Measurements from ENCODE around the gene AMBP. TPM values are rescaled to one million over a fixed set of nuclear protein-coding genes. Genes with fewer than 3 reads are reported as not detected.
A peak's percentile ranks its signal among the peaks of the same experiment; 100 is the strongest.

The AMBP gene
- total RNA-seq, 5 donors from 2014 or later (not counting 1 experiment from before 2014, with no cell fraction given) = 2.2 to 3.3 (median 3.0) TPM; not detected in 2

- Histone ChIP-seq H3K4me3 (ENCODE audit: control insufficient read depth in 1 of 2, extremely low read depth in 1 of 2, low read length in 1 of 2) (no peak overlapping the region), H3K4me1 (ENCODE audit: control insufficient read depth in 1 of 2, extremely low read depth in 1 of 2, insufficient read depth in 2 of 2, low read length in 2 of 2) (no peaks in the 10 kb centered on the region), H3K27ac (ENCODE audit: low read length) (no peak overlapping the region), H3K36me3 (ENCODE audit: control insufficient read depth in 2 of 2, extremely low read depth in 1 of 2, insufficient read depth in 1 of 2, low read length in 1 of 2) (no peaks in the 10 kb centered on the region), H3K27me3 (replicated peaks in 1 of 2; ENCODE audit: control insufficient read depth in 2 of 2, extremely low read depth in 1 of 2, insufficient read depth in 2 of 2, low read length in 1 of 2) (no peaks in the 10 kb centered on the region), H3K9me3 (no peaks in the 10 kb centered on the region)
- Mint-ChIP-seq H3K4me3 (no peak overlapping the region), H3K36me3 (no peaks in the 10 kb centered on the region), H3K27me3 (peaks cover 0 to 2% of the 10 kb centered on the region in 2 donors), H3K4me1 (peaks cover 0 to 4% (median 0%) of the 10 kb centered on the region in 3 donors), H3K27ac (no peak overlapping the region), H3K9me3 (no peaks in the 10 kb centered on the region)
- ChIA-PET POLR2A (no interaction called here), CTCF (interaction anchor here in 1 of 2 donors (0.6 kb wide), 1 partner anchor 825 kb away, joined by 3 read pairs; no protein-coding TSS in a partner anchor)
- ATAC-seq (replicated peaks in 1 of 4) (no peak), DNase-seq (peak in 1 of 35 experiments; percentile 5)
- 74% methylated on average over 11 of the region's 12 CpGs for WGBS (ENCODE audit: insufficient coverage)
These were observed 48.6 kb downstream of the AMBP start for GRCh38 chr9:114029311-114030170.

GRCh38 chr9:114028646-114029045 lies 49.5 kb downstream of the AMBP start:
- no peaks in the 10 kb centered on the region for H3K4me1 ChIP-seq (ENCODE audit: control insufficient read depth in 1 of 2, extremely low read depth in 1 of 2, insufficient read depth in 2 of 2, low read length in 2 of 2)
- H3K27me3 Mint-ChIP-seq = peaks cover 0 to 2% of the 10 kb centered on the region in 2 donors
- peaks cover 6% of the 10 kb centered on the region for H3K36me3 Mint-ChIP-seq
- no peak overlapping the region for H3K27ac Mint-ChIP-seq
- H3K4me3 ChIP-seq (ENCODE audit: control insufficient read depth in 1 of 2, extremely low read depth in 1 of 2, low read length in 1 of 2) = no peak overlapping the region
- ChIA-PET CTCF (interaction anchor here in 1 of 2 donors (0.6 kb wide), 1 partner anchor 826 kb away, joined by 3 read pairs; no protein-coding TSS in a partner anchor), POLR2A (no interaction called here)
- peak in 1 of 35 experiments; percentile 17 for DNase-seq
- H3K27me3 ChIP-seq (replicated peaks in 1 of 2; ENCODE audit: control insufficient read depth in 2 of 2, extremely low read depth in 1 of 2, insufficient read depth in 2 of 2, low read length in 1 of 2) = no peaks in the 10 kb centered on the region
- 94% methylated on average over 22 of the region's 22 CpGs for WGBS (ENCODE audit: insufficient coverage)
- no peaks in the 10 kb centered on the region for H3K9me3 ChIP-seq
- H3K4me3 Mint-ChIP-seq = no peak overlapping the region
- H3K36me3 ChIP-seq (ENCODE audit: control insufficient read depth in 2 of 2, extremely low read depth in 1 of 2, insufficient read depth in 1 of 2, low read length in 1 of 2) = no peaks in the 10 kb centered on the region
- H3K9me3 Mint-ChIP-seq = peaks cover 3 to 8% (median 7%) of the 10 kb centered on the region in 3 donors
- peaks cover 0 to 4% (median 0%) of the 10 kb centered on the region in 3 donors for H3K4me1 Mint-ChIP-seq
- no peak overlapping the region for H3K27ac ChIP-seq (ENCODE audit: low read length)
- ATAC-seq (replicated peaks in 1 of 4) = no peak

GRCh38 chr9:114027863-114028465 lies 50.1 kb downstream of the AMBP start:
- CTCF ChIA-PET = interaction anchor here in 1 of 2 donors (0.6 kb wide), 1 partner anchor 91 kb away, joined by 8 read pairs; no protein-coding TSS in a partner anchor
- no peaks in the 10 kb centered on the region for H3K9me3 ChIP-seq
- Mint-ChIP-seq H3K4me3 (no peak overlapping the region), H3K27ac (no peak overlapping the region), H3K9me3 (peaks cover 3 to 14% (median 11%) of the 10 kb centered on the region in 3 donors), H3K27me3 (peaks cover 0 to 2% of the 10 kb centered on the region in 2 donors), H3K4me1 (peaks cover 0 to 4% (median 0%) of the 10 kb centered on the region in 3 donors), H3K36me3 (peaks cover 6% of the 10 kb centered on the region)
- no peaks in the 10 kb centered on the region for H3K36me3 ChIP-seq (ENCODE audit: control insufficient read depth in 2 of 2, extremely low read depth in 1 of 2, insufficient read depth in 1 of 2, low read length in 1 of 2)
- H3K27ac ChIP-seq (ENCODE audit: low read length) = no peak overlapping the region
- 89% methylated on average over 1 of the region's 4 CpGs for whole genome bisulfite sequencing (ENCODE audit: insufficient coverage)
- DNase-seq = peak in 1 of 35 experiments; percentile 21
- no peak overlapping the region for H3K4me3 ChIP-seq (ENCODE audit: control insufficient read depth in 1 of 2, extremely low read depth in 1 of 2, low read length in 1 of 2)
- POLR2A ChIA-PET = no interaction called here
- no peaks in the 10 kb centered on the region for H3K4me1 ChIP-seq (ENCODE audit: control insufficient read depth in 1 of 2, extremely low read depth in 1 of 2, insufficient read depth in 2 of 2, low read length in 2 of 2)
- H3K27me3 ChIP-seq (replicated peaks in 1 of 2; ENCODE audit: control insufficient read depth in 2 of 2, extremely low read depth in 1 of 2, insufficient read depth in 2 of 2, low read length in 1 of 2) = no peaks in the 10 kb centered on the region
- no peak for ATAC-seq (replicated peaks in 1 of 4)

GRCh38 chr9:114027159-114027862 lies 50.8 kb downstream of the AMBP start:
- POLR2A ChIA-PET = no interaction called here
- Histone ChIP-seq H3K27ac (ENCODE audit: low read length) (no peak overlapping the region), H3K27me3 (replicated peaks in 1 of 2; ENCODE audit: control insufficient read depth in 2 of 2, extremely low read depth in 1 of 2, insufficient read depth in 2 of 2, low read length in 1 of 2) (no peaks in the 10 kb centered on the region), H3K4me3 (ENCODE audit: control insufficient read depth in 1 of 2, extremely low read depth in 1 of 2, low read length in 1 of 2) (no peak overlapping the region), H3K36me3 (ENCODE audit: control insufficient read depth in 2 of 2, extremely low read depth in 1 of 2, insufficient read depth in 1 of 2, low read length in 1 of 2) (no peaks in the 10 kb centered on the region), H3K4me1 (ENCODE audit: control insufficient read depth in 1 of 2, extremely low read depth in 1 of 2, insufficient read depth in 2 of 2, low read length in 2 of 2) (no peaks in the 10 kb centered on the region), H3K9me3 (peaks cover 3% of the 10 kb centered on the region)
- ATAC-seq (replicated peaks in 1 of 4) (no peak), DNase-seq (peak in 1 of 35 experiments; percentile 12)
- 66% methylated on average over 8 of the region's 13 CpGs for WGBS (ENCODE audit: insufficient coverage)
- H3K27me3 Mint-ChIP-seq = peaks cover 0 to 5% of the 10 kb centered on the region in 2 donors
- H3K27ac Mint-ChIP-seq = no peak overlapping the region
- H3K9me3 Mint-ChIP-seq = peaks cover 3 to 20% (median 11%) of the 10 kb centered on the region in 3 donors
- H3K4me1 Mint-ChIP-seq = peaks cover 0 to 4% (median 0%) of the 10 kb centered on the region in 3 donors
- peaks cover 12% of the 10 kb centered on the region for H3K36me3 Mint-ChIP-seq
- no peak overlapping the region for H3K4me3 Mint-ChIP-seq
- CTCF ChIA-PET = interaction anchor here in 1 of 2 donors (0.6 kb wide), 1 partner anchor 91 kb away, joined by 8 read pairs; no protein-coding TSS in a partner anchor

- ChIA-PET POLR2A (no interaction called here), CTCF (no interaction called here)
- WGBS (ENCODE audit: insufficient coverage) = 87% methylated on average over 4 of the region's 4 CpGs
- peaks cover 12% of the 10 kb centered on the region for H3K36me3 Mint-ChIP-seq
- no peak overlapping the region for H3K4me3 Mint-ChIP-seq
- H3K4me1 ChIP-seq (ENCODE audit: control insufficient read depth in 1 of 2, extremely low read depth in 1 of 2, insufficient read depth in 2 of 2, low read length in 2 of 2) = no peaks in the 10 kb centered on the region
- H3K27me3 ChIP-seq (replicated peaks in 1 of 2; ENCODE audit: control insufficient read depth in 2 of 2, extremely low read depth in 1 of 2, insufficient read depth in 2 of 2, low read length in 1 of 2) = no peaks in the 10 kb centered on the region
- no peaks in the 10 kb centered on the region for H3K36me3 ChIP-seq (ENCODE audit: control insufficient read depth in 2 of 2, extremely low read depth in 1 of 2, insufficient read depth in 1 of 2, low read length in 1 of 2)
- H3K27me3 Mint-ChIP-seq = peaks cover 0 to 5% of the 10 kb centered on the region in 2 donors
- DNase-seq (no peak), ATAC-seq (replicated peaks in 1 of 4) (no peak)
- H3K27ac ChIP-seq (ENCODE audit: low read length) = no peak overlapping the region
- H3K4me1 Mint-ChIP-seq = peaks cover 0 to 4% (median 0%) of the 10 kb centered on the region in 3 donors
- peaks cover 3 to 20% (median 11%) of the 10 kb centered on the region in 3 donors for H3K9me3 Mint-ChIP-seq
- peaks cover 3% of the 10 kb centered on the region for H3K9me3 ChIP-seq
- no peak overlapping the region for H3K4me3 ChIP-seq (ENCODE audit: control insufficient read depth in 1 of 2, extremely low read depth in 1 of 2, low read length in 1 of 2)
- no peak overlapping the region for H3K27ac Mint-ChIP-seq
These were observed 51.8 kb downstream of the AMBP start for GRCh38 chr9:114026335-114026734.

- ATAC-seq (replicated peaks in 1 of 4) (no peak), DNase-seq (no peak)
- Mint-ChIP-seq H3K36me3 (peaks cover 12% of the 10 kb centered on the region), H3K27ac (no peak overlapping the region), H3K4me3 (no peak overlapping the region), H3K4me1 (peaks cover 0 to 4% (median 0%) of the 10 kb centered on the region in 3 donors), H3K27me3 (peaks cover 0 to 5% of the 10 kb centered on the region in 2 donors), H3K9me3 (peaks cover 3 to 20% (median 11%) of the 10 kb centered on the region in 3 donors)
- H3K9me3 ChIP-seq = peaks cover 3% of the 10 kb centered on the region
- no peaks in the 10 kb centered on the region for H3K36me3 ChIP-seq (ENCODE audit: control insufficient read depth in 2 of 2, extremely low read depth in 1 of 2, insufficient read depth in 1 of 2, low read length in 1 of 2)
- H3K4me1 ChIP-seq (ENCODE audit: control insufficient read depth in 1 of 2, extremely low read depth in 1 of 2, insufficient read depth in 2 of 2, low read length in 2 of 2) = no peaks in the 10 kb centered on the region
- POLR2A ChIA-PET = no interaction called here
- no peaks in the 10 kb centered on the region for H3K27me3 ChIP-seq (replicated peaks in 1 of 2; ENCODE audit: control insufficient read depth in 2 of 2, extremely low read depth in 1 of 2, insufficient read depth in 2 of 2, low read length in 1 of 2)
- no peak overlapping the region for H3K4me3 ChIP-seq (ENCODE audit: control insufficient read depth in 1 of 2, extremely low read depth in 1 of 2, low read length in 1 of 2)
- no peak overlapping the region for H3K27ac ChIP-seq (ENCODE audit: low read length)
- 74% methylated on average over 5 of the region's 5 CpGs for WGBS (ENCODE audit: insufficient coverage)
- CTCF ChIA-PET = interaction anchor here in 1 of 2 donors (0.6 kb wide), 1 partner anchor 21 kb away, joined by 3 read pairs; no protein-coding TSS in a partner anchor
These were observed 52.3 kb downstream of the AMBP start for GRCh38 chr9:114025760-114026159.

Measured in T-cell (primary cell).